ENCODE results near the gene HRK.

Gene HRK

GRCh38 chr12:116915326-116915725 lies 34.1 kb upstream of the HRK start:
- no peak for TF ChIP-seq CTCF (IDR thresholded peaks at IDR 0.05)

- no peak for TF ChIP-seq CTCF (IDR thresholded peaks at IDR 0.05)
These were observed 29.6 kb upstream of the HRK start, which contains the start of gene FBXW8 for GRCh38 chr12:116910645-116911451. Gene FBXW8 (plus strand): TSS chr12:116910950. CDS start chr12:116911038, 88 bp downstream.

- no peak for TF ChIP-seq CTCF (IDR thresholded peaks at IDR 0.05)
These were observed 29.0 kb upstream of the HRK start for GRCh38 chr12:116910280-116910644.

GRCh38 chr12:116906285-116906684 lies 25.0 kb upstream of the HRK start:
- TF ChIP-seq CTCF (IDR thresholded peaks at IDR 0.05), result no peak

- no peak for TF ChIP-seq CTCF (IDR thresholded peaks at IDR 0.05)
These were observed 22.6 kb upstream of the HRK start for GRCh38 chr12:116903818-116904217.

GRCh38 chr12:116901612-116902011 lies 20.4 kb upstream of the HRK start:
- TF ChIP-seq CTCF (IDR thresholded peaks at IDR 0.05), result no peak

GRCh38 chr12:116898669-116899068 lies 17.4 kb upstream of the HRK start:
- no peak for TF ChIP-seq CTCF (IDR thresholded peaks at IDR 0.05)
